ENCODE data around the gene NRXN2.

DNA sequence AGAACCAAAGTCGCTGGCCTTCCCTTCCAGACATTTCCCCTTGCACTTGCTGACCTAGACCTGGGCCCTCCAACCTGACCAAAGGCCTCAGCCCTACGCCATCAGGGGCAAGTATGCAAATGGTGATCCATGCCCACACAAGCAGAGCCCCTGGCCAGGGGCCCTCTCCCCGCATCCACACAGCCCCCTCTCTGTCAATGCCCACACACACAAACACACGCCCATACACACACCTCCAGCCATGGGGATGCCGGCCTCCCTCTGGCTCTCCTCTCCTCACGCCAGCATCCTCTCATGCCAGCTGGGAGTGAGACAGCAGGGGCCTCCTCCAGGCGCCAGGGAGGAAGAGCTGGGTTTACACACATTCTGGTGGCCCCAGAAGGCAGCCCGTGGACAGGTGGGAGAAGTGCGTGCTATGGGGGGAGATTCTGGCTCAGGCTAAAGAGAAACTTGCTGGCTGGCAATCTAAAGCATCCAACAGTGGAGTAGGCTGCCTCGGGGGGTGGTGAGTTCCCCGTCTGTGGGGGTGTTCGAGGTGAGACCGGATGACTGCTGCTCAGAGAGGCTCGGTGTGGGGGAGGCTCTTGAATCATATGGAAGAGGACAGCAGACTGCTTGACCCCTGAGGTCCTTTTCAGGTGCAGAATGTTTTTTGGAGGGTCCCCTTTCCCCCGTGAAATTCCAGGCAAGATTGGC is 4.8 kb downstream of the NRXN2 start:
- TF ChIP-seq MTA3 (CRISPR knock-in tag; IDR thresholded peaks at IDR 0.05) (no peak), U2AF1 (optimal IDR thresholded peaks at IDR 0.05; ENCODE audit: low read depth, low read length) (no peak), KLF16 (CRISPR knock-in tag; IDR thresholded peaks at IDR 0.05) (no peak), ZNF777 (CRISPR knock-in tag; IDR thresholded peaks at IDR 0.05) (no peak), EP300 (IDR thresholded peaks at IDR 0.05; ENCODE audit: low read depth in 2 of 2, low read length in 2 of 2) (no peak), EP300 (CRISPR knock-in tag; IDR thresholded peaks at IDR 0.05; ENCODE audit: borderline replicate concordance) (no peak), EHMT2 (IDR thresholded peaks at IDR 0.05; ENCODE audit: borderline replicate concordance, low read depth, low read length) (no peak)
